GM18909 (cell line): ENCODE data around the gene TAC4.
"Not testable (repeated sequence)": the region's sequence is repeated elsewhere in the genome, so short reads cannot be mapped to it uniquely, and the experiment has no call there.

Source experiments
- ATAC-seq: cut with Tn5 transposase; IDR thresholded peaks from one replicate; pipeline ENCODE4 v1.9.1; 2021; ENCODE audit warnings: mild to moderate bottlenecking; ENCODE audit not compliant: unreplicated experiment, poor library complexity

TAC4 gene

GRCh38 chr17:49846938-49847712 lies 744 bp downstream of the TAC4 start:
- no peak for ATAC-seq

DNA sequence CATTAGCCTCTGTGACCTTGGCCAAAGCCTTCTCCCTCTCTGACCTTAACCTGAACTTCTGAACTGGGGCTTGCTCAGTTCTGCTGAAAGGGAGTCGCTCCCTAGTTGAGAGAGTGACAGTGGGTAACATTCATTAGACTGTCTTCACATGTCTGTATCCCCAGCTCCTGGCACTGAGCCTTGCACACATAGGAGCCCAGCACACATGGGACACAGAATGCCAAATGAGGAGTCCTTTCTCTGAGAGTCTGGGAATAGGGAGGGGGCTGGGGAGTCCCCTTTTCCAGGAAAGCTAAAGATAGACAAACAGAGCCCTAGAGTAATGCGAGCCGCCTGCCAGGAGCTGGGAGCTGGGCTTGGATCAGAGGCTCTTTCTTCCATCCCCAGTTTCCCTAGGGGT lies 2.5 kb downstream of the TAC4 start:
- ATAC-seq, result no peak

GRCh38 chr17:49843774-49844350 lies 4.0 kb downstream of the TAC4 start:
- ATAC-seq, result no peak

- ATAC-seq, result no peak
Observed at GRCh38 chr17:49842846-49843245, 5.0 kb downstream of the TAC4 start.

DNA sequence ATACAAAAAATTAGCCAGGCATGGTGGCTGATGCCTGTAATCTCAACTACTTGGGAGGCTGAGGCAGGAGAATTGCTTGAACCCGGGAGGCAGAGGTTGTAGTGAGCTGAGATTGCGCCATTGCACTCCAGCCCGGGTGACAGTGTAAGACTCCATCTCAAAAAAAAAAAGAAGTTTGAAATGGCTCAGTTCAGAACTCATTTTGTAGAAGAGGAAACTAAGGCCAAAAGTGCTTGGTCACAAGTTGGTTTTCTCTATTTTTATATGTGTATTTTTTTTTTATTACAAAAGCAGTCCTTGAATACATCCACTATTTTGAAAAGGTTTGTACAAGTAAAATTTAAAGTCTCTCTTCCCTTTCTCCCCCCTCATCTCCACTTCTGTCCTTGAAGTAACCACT lies 5.5 kb downstream of the TAC4 start:
- ATAC-seq, result no peak

GRCh38 chr17:49841548-49841947 lies 6.3 kb downstream of the TAC4 start:
- no peak for ATAC-seq

DNA sequence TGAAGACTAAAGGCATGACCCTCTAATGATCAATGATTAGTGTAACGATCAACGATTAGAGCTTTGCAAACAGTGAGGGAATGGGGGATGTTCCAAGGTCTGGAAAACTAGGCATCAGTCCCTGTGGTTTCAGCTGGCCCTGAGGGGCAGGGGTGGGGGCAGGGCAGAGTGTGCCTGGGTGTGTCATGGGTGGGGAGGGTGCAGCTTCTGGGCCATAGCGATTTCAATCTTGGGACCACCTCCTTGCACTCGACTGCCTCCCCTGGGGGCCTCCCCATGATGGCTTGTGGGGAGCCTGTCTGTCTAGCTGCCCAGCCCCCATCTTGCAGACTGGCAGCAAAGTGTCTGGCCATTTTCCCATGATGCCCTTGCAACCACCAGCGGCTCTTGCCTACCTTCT lies 8.4 kb downstream of the TAC4 start:
- no peak for ATAC-seq

DNA sequence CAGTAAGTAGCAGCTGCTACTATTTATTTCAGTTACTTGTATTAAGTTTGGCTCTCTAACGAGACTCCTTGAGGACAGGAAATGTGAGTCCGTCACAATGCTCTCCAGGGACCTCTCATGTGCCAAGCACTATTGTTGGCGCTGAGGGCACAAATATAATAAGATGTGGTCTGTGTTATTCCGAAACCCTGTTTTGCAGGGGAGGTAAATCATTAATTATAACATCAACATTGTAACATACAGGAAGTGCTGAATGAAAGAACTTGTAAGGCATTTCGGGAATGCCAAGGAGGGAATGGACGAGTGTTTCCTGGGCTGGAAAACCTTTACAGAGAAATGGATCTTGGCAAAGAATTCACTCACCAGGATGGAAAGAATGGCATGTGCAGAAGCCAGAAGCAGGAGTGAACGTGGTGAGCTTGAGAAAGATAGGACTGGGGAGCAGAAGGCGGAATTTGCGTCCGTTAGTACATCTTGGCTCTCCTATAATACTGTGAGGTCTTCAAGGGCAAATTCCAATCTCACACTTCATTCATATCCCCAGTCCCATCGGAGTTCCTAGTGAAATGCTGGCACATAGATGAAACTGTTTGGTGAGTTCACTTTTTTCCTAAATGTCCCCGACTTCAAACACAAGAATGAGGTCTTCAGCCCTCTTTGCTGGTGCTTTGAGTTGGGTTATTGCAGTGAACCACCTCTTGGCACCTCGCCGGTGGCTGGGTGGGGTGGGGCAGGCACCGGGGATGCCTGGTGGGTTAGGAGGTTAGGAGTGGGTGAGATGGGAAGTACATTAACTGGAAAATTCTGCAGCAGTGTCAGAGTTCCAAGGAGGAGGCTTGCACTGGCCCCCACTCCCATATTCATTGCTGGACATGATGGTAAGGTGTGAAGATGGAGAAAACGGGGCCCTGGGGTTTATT lies 11.5 kb downstream of the TAC4 start:
- ATAC-seq, result no peak

- no peak for ATAC-seq
Observed at GRCh38 chr17:49835472-49835871, 12.4 kb downstream of the TAC4 start.

GRCh38 chr17:49834118-49834743 lies 13.6 kb downstream of the TAC4 start:
- no peak for ATAC-seq

- no peak for ATAC-seq
Observed at GRCh38 chr17:49832840-49833599, 14.8 kb downstream of the TAC4 start.

DNA sequence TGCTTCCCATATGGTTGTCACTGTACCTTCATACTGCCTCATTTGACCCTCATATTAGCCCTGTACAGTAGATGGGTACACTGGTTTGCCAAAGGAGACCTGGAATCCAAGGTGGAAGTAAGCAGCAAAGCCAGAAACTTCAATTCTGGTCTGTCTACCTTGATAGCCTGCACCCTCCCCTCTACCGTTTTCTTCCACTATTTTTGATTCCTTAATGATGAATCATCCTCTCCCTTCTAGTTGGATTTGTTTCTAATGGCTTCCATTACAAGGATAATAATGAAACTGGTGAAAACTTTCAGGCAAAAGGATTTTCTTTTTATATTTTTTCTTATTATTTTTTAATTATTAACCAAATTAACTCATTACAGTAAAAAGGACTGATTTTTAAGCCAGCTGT lies 17.3 kb downstream of the TAC4 start:
- no peak for ATAC-seq

DNA sequence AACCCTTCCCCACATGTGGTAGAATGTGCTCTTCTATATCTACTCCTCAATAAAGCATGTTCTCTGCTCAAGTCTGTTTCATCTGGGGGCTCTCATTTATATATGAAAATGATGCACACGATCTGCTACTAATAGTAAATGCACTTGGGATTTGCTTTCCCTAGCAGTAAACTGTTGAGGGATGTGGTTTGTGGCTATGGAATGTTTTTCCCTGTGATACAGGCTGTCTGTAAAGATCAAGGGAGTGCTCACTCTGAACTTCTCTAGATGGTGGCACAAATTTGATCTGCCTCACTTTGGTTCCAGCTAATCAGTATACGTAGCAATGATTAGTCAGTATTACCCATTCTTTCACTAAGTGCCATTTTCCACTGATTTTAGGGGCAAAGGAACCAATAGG lies 18.8 kb downstream of the TAC4 start:
- no peak for ATAC-seq

- not testable (repeated sequence) for ATAC-seq
Observed at GRCh38 chr17:49828325-49828724, 19.5 kb downstream of the TAC4 start.

GRCh38 chr17:49825645-49826044 lies 22.2 kb downstream of the TAC4 start:
- no peak for ATAC-seq

DNA sequence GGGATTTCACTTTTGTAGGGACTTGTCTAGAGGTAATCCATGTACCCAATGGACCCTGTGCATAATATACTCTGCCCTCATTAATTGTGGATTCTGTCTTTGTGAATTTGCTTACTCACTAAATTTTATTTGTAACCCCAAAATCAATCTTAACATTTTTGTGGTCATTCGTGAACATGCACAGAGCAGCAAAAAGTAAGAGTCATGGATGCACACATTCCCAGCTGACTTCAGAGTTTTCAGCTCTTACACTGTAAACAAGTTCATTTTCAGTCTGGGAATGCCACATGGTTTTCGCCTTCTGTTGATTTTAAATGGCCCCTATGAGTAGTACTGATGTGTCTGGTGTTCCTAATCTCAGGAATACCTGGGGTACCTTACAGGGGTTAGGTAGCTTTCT lies 24.3 kb downstream of the TAC4 start:
- no peak for ATAC-seq

GRCh38 chr17:49822829-49823228 lies 25.0 kb downstream of the TAC4 start:
- no peak for ATAC-seq

- no peak for ATAC-seq
Observed at GRCh38 chr17:49821916-49822315, 26.0 kb downstream of the TAC4 start.

- ATAC-seq, result no peak
Observed at GRCh38 chr17:49821466-49821865, 26.4 kb downstream of the TAC4 start.

GRCh38 chr17:49820773-49821172 lies 27.1 kb downstream of the TAC4 start:
- no peak for ATAC-seq
